Stimulated activated naive CD8-positive, alpha-beta T cell treated with anti-CD3 and anti-CD28 coated beads, Interleukin-15, Interleukin-2, amounts not matched to agents 100 ng/mL and 50 ng/mL, for 24 hours (primary cell): ENCODE results near the gene RASGRF1.

Source experiments
- H3K27ac Mint-ChIP-seq: one replicate; pipeline ENCODE4 v1.8.0; 2021; ENCODE audit warnings: mild to moderate bottlenecking, mixed read lengths
- H3K27me3 Mint-ChIP-seq: one replicate; pipeline ENCODE4 v1.8.0; 2021; ENCODE audit warnings: mixed read lengths
- H3K36me3 Mint-ChIP-seq: one replicate; pipeline ENCODE4 v1.8.0; 2021; ENCODE audit warnings: low read depth, mixed read lengths
- H3K4me1 Mint-ChIP-seq: one replicate; pipeline ENCODE4 v1.8.0; 2021; ENCODE audit warnings: low read depth, mixed read lengths
- H3K4me3 Mint-ChIP-seq: one replicate; pipeline ENCODE4 v1.8.0; 2021; ENCODE audit warnings: mild to moderate bottlenecking, mixed read lengths
- H3K9me3 Mint-ChIP-seq: one replicate; pipeline ENCODE4 v1.8.0; 2021; ENCODE audit warnings: mixed read lengths

RASGRF1 gene

DNA sequence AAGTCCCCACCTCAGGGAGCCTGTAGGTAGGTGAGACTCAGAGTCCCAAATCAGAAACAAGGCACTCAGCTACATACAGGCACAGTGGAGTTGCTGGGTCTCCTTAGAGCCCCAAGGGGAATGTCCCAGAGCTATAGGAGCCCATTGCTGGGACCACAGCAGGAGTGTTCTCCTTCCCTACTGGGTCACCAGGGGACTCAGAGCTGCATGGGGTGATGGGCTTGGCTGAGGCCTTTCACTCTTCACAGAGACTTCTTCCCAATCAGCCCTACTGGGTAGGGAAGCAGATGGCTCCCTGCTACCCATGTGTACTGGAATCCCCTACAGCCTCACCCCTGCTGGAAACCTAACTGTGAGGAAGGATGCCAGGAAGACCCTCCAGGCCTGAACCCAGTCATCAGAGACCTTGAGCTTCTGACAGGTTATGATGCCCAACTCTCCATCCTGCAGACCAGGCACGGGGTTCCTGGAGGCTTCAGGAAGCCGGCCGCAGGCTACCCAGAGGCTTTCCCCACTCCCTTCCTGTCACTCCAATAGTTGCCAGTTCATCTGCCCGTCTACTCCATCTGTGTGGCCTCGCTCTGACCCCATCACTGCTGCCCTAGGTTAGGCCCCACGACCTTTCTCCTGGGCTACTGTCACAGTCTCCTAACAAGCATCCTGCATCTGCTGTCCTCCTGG, 24.0 kb downstream of the RASGRF1 start:
- Mint-ChIP-seq H3K4me3 (no peak overlapping the region), H3K36me3 (no peaks in the 10 kb centered on the region), H3K4me1 (no peaks in the 10 kb centered on the region), H3K27me3 (peaks cover 8% of the 10 kb centered on the region), H3K9me3 (no peaks in the 10 kb centered on the region), H3K27ac (no peak overlapping the region)

DNA sequence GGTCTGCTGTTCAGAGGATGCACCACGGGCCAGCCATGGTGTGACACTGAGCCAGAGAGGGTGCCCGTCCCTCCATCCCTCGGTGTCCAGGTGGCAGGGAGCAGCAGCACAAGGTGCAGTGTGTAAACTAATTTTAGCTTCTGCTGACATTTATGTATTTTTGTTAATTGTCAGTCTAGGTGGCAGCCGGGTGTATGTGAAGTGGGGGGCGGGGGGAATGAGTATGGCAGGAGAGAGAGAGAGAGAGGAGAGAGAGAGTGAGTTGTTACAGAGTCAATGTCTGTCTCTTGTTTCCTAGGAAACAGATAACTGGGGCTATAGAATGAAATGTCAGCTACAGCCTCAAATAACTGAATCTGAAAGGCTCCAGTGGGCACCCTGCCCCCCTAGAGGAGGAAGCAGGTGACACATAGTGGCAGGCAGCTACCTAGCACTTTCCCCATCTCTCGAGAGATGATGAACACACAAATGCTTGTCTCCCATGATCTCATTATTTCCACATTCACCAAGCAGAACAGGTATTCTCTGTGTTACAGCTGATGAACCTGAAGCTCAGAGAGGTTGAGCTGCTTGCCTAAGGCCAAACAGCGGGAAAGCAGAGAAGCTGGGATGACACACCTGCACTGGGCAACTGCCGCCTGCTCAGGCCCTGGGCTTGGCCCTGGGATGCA, 24.7 kb downstream of the RASGRF1 start:
- H3K4me3 Mint-ChIP-seq: no peak overlapping the region
- H3K27ac Mint-ChIP-seq: no peak overlapping the region
- H3K4me1 Mint-ChIP-seq: no peaks in the 10 kb centered on the region
- peaks cover 8% of the 10 kb centered on the region for H3K27me3 Mint-ChIP-seq
- no peaks in the 10 kb centered on the region for H3K9me3 Mint-ChIP-seq
- no peaks in the 10 kb centered on the region for H3K36me3 Mint-ChIP-seq

DNA sequence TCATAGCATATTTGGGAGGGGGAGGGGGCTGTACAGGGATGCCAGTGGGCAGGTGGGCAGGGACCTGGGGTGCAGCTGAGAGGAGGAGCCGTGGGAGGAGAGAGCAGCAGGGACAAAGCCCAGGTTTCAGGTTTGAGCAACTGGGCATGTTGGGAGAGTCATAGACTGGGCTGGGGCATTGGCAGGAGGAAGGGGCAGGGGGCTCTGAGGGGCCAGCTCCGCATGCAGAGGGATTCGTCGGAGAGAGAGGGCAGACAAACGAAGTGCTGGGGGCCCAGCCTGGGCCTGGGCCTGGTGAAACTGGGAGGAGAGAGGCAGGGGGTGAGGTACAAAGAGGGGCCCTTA, 25.2 kb downstream of the RASGRF1 start:
- no peaks in the 10 kb centered on the region for H3K4me1 Mint-ChIP-seq

DNA sequence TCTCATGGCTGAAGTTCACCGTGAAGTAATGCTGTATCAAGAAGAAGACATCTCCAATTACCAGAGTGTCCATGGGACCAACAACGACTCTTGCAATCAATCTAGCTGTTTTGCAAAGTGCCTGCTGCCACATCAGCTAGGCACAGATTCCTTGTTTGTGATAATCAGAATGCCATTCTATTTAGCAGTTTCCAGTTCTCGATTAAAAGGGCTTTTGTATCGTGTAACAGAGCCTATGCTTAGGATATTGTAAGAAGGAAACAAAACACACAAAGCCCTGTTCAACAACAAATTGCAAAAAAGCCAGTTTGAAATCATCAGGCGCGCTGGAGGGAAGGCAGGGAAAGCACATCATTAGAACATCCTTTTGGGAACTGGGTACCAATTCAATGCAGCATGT, 26.1 kb downstream of the RASGRF1 start:
- no peaks in the 10 kb centered on the region for H3K4me1 Mint-ChIP-seq
- H3K27ac Mint-ChIP-seq: no peak overlapping the region
- no peak overlapping the region for H3K4me3 Mint-ChIP-seq
- H3K27me3 Mint-ChIP-seq: peaks cover 8% of the 10 kb centered on the region
- H3K36me3 Mint-ChIP-seq: no peaks in the 10 kb centered on the region
- H3K9me3 Mint-ChIP-seq: no peaks in the 10 kb centered on the region

More for the DNA sequence above, 25.2 kb downstream of the RASGRF1 start:
- Mint-ChIP-seq H3K9me3 (no peaks in the 10 kb centered on the region), H3K27me3 (peaks cover 8% of the 10 kb centered on the region), H3K4me3 (no peak overlapping the region), H3K36me3 (no peaks in the 10 kb centered on the region), H3K27ac (no peak overlapping the region)

DNA sequence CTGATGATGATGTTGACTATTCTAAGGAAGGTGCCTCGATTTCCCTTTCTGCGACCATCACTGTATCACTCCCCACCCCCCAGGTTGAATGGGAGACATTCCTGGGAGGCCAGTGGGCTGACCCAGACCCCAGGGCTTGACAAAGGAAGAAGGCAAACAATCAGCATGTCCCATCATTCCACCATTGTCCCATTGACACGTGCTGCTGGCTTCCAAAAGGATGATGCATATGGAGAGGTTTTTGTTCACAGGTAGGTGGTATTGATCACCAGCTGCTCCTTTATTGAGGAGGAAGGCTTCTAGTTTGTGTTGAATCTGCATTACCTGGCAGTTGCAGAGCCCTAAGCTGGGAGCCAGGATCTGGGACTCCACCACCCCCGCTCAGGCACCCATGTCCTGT, 30.4 kb downstream of the RASGRF1 start:
- Mint-ChIP-seq H3K4me3 (no peak overlapping the region), H3K9me3 (no peaks in the 10 kb centered on the region), H3K27ac (no peak overlapping the region), H3K27me3 (peaks cover 15% of the 10 kb centered on the region), H3K4me1 (no peaks in the 10 kb centered on the region), H3K36me3 (no peaks in the 10 kb centered on the region)

DNA sequence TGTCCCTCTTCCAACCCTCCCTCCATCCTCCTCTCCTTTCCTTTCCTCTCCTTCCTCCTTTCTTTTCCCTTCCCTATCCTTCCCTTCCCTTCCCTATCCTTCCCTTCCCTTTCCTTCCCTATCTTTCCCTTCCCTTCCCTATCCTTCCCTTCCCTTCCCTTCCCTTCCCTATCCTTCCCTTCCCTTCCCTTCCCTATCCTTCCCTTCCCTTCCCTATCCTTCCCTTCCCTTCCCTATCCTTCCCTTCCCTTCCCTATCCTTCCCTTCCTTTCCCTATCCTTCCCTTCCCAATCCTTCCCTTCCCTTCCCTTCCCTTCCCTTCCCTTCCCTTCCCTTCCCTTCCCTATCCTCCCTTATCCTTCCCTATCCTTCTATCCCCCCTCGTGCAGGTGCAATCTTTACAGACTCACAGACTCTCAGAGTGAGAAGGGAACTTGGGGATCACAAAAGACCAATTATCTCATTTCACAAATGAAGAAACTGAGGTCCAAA, 31.5 kb downstream of the RASGRF1 start:
- peaks cover 15% of the 10 kb centered on the region for H3K27me3 Mint-ChIP-seq
- no peak overlapping the region for H3K27ac Mint-ChIP-seq
- no peaks in the 10 kb centered on the region for H3K4me1 Mint-ChIP-seq
- no peaks in the 10 kb centered on the region for H3K9me3 Mint-ChIP-seq
- no peaks in the 10 kb centered on the region for H3K36me3 Mint-ChIP-seq
- H3K4me3 Mint-ChIP-seq: no peak overlapping the region

DNA sequence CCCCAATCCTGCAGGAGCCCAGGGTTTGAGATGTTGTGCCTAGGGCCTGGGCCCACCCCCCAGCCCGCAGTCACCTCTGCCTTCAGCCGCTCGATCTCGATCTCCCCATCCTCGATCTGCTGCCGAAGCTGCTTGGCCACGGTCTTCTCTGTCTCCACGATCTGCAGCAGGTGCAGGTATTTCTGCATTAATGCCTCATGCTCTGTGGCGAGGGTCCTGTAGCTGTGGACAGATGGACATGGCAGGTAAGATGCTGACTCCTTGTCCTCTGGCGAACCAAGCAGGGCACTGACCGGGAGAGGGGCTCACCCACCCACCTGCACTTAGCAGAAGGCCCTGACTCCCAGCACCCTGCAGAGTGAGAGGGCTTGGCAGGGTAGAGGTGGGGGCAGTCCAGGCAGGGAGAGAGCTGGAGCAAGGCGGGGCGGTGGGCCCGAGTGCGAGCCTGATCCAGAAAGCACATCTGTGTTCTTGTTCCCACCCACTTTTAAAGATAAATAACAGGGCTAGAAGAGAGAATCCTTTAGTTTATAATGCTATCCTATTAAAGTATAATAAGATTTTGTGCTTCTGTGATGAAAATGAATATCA, 32.2 kb downstream of the RASGRF1 start:
- Mint-ChIP-seq H3K4me1 (no peaks in the 10 kb centered on the region), H3K27ac (no peak overlapping the region), H3K4me3 (no peak overlapping the region), H3K36me3 (no peaks in the 10 kb centered on the region), H3K9me3 (no peaks in the 10 kb centered on the region), H3K27me3 (peaks cover 14% of the 10 kb centered on the region)

DNA sequence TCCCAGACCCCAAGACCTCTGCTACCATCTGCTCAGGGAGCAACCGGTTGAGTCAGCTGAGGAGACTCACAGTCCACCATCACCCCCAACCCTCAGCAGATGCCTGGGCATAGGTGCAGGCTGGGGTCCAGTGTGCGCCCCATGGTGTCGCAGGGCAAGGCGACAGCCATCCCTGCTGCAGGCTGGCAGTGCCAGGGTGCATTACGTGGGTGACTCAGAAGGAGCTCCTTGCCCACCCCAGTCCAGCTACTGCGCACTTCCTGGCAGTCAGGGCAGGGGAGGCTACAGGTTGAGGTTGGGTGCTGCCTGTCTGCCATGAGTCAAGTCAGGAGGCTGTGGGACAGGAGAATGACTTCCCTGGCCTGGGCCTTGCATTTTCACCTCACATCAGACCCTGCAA, 33.5 kb downstream of the RASGRF1 start:
- no peaks in the 10 kb centered on the region for H3K36me3 Mint-ChIP-seq
- H3K9me3 Mint-ChIP-seq: no peaks in the 10 kb centered on the region
- peaks cover 7% of the 10 kb centered on the region for H3K27me3 Mint-ChIP-seq
- H3K4me1 Mint-ChIP-seq: no peaks in the 10 kb centered on the region
- H3K4me3 Mint-ChIP-seq: no peak overlapping the region
- H3K27ac Mint-ChIP-seq: no peak overlapping the region

DNA sequence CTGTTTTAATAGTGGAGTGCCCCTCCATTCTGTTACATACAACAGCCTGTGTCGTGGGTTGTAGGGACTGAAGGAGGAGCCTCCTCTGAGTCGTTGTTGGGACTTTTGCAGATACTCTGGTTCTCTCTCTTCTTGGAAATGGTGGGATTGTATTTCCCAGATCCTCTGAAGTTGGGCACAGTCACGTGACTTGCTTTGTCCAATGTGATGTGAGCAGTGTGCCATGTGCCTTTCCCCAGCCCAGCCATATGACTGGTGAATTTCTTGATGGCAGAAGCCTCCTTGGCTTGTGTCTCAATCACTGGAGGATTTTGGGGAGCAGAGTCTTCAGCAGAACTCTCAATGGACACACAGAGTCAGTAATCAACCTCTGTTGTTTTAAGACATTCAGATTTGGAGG, 36.2 kb downstream of the RASGRF1 start:
- H3K36me3 Mint-ChIP-seq: no peaks in the 10 kb centered on the region
- H3K27me3 Mint-ChIP-seq: peaks cover 7% of the 10 kb centered on the region
- H3K4me3 Mint-ChIP-seq: no peak overlapping the region
- no peaks in the 10 kb centered on the region for H3K4me1 Mint-ChIP-seq
- H3K9me3 Mint-ChIP-seq: no peaks in the 10 kb centered on the region
- no peak overlapping the region for H3K27ac Mint-ChIP-seq

DNA sequence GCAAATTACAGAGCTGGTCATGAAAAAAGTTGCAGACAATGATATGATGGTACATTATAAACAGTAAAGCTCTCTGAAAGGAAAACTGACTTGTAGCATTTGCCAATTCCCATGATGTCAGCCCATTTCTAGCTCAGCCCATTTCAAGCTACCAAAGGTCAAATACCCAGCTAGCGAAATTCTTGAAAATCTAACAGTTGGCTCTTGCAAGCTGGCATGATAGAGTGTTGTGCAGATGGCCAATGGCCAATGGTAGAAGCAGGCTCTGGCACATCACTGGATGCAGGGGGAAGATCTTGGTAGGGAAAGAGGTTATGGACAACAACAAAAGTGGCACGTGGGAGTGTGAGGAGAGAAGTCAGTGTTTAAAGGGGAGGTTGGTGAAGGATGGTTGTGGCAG, 36.7 kb downstream of the RASGRF1 start:
- H3K9me3 Mint-ChIP-seq: no peaks in the 10 kb centered on the region
- H3K27me3 Mint-ChIP-seq: peaks cover 7% of the 10 kb centered on the region
- H3K36me3 Mint-ChIP-seq: no peaks in the 10 kb centered on the region
- no peak overlapping the region for H3K27ac Mint-ChIP-seq
- no peak overlapping the region for H3K4me3 Mint-ChIP-seq
- no peaks in the 10 kb centered on the region for H3K4me1 Mint-ChIP-seq

DNA sequence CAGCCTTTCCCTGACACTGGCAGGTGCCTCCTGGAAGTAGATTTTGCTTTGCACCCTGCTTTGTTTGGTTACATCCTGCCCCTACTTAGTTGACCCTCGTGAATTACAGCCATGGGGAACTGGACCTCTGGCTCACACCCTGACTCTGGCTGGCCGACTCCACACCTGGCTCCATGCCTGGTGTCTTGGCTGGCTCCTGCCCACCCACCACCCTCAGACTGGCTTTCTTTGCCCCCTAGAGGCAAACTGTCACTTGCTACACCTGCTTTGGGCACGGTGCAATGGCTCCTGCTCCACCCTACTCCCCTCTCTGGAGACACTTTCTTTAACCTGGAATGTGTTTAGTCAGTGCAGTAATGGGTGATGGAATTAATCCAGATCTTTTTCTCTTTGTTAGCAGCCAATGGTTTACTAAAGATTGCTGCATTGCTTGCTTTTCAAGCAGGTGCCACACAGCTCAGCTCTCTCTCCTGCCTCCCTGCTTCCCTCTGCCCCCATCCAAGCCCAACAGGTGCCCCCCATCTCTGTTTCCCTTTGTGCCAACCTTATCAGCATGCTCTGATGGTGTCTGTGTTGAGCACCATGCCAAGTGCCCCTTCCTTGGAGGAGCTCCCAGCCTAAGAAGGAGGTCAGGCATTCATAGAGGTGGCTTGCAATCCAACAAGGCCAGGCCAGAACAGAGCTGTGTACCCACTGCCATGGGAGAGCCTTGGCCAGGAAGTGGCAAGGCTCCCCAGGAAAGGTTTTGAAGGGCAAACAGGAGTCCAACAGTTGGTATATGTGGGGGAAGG, 38.4 kb downstream of the RASGRF1 start:
- Mint-ChIP-seq H3K36me3 (no peaks in the 10 kb centered on the region), H3K4me1 (no peaks in the 10 kb centered on the region), H3K9me3 (no peaks in the 10 kb centered on the region), H3K27me3 (peaks cover 7% of the 10 kb centered on the region), H3K4me3 (no peak overlapping the region), H3K27ac (no peak overlapping the region)

DNA sequence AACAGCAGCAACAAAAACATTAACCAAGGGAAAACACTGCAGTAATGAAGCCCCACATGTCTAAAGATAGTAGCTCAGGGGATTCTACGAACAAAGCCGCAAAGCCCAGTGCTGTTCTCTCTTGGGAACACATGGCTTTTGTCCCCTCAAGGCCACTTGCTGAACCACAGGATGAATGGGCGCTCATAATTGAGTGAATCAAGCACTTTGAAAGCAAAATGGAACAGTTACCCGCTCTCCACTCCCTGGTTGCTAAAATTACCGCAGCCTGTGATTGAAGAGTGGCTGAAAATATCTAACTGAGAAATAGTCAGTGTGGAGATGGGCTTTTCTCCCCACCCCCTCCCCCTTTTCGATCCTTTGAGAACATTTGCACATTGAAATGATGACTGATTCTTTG, 39.6 kb downstream of the RASGRF1 start:
- Mint-ChIP-seq H3K27me3 (peaks cover 2% of the 10 kb centered on the region), H3K9me3 (no peaks in the 10 kb centered on the region), H3K27ac (no peak overlapping the region), H3K4me3 (no peak overlapping the region), H3K36me3 (no peaks in the 10 kb centered on the region), H3K4me1 (no peaks in the 10 kb centered on the region)

DNA sequence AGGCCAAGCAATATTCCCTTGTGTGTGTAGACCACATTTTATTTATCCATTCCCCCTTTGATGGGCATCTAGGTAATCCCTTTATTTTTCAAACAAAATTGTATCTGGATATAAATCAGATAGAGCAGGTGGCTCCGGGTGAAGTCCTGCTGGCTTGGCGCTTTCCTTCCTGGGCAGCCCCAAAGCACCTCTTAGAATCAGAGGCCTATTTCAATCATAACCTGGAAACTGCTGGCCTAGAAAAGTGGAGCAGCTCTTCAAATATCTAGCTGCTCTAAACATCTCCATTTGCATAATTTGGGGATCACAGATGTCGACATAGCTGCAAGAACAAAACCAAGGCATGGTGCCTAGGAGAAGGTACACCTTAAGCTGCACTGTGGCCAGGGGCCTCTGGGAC, 40.2 kb downstream of the RASGRF1 start:
- Mint-ChIP-seq H3K27ac (no peak overlapping the region), H3K27me3 (no peaks in the 10 kb centered on the region), H3K4me3 (no peak overlapping the region), H3K9me3 (no peaks in the 10 kb centered on the region), H3K36me3 (no peaks in the 10 kb centered on the region), H3K4me1 (no peaks in the 10 kb centered on the region)

DNA sequence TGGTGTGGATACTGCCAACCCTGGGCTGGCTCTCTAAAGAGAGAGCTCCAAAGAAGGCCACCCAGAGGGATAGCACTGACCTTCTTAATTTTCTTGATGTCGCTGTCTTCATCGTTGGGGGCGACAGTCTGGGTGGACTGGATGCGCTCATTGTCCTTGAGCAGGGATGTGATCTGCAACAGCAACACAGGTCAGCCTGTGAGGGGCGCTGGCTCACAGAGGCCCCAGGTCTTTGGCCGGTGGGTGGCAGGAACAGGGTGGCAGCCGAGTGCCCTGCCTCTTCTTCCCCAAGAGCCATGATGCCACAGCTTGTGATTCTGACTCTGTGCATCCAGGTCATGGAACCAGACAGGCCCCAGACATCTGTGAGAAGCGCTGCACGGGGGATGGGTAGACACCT, 41.2 kb downstream of the RASGRF1 start:
- Mint-ChIP-seq H3K27ac (no peak overlapping the region), H3K4me3 (no peak overlapping the region), H3K4me1 (no peaks in the 10 kb centered on the region), H3K36me3 (no peaks in the 10 kb centered on the region), H3K9me3 (no peaks in the 10 kb centered on the region), H3K27me3 (no peaks in the 10 kb centered on the region)
